ENCODE data around the gene SNX11.

GRCh38 chr17:48169926-48170325, 62.4 kb downstream of the SNX11 start:
- TF ChIP-seq FOXA1 (IDR thresholded peaks at IDR 0.05), result no peak
- no peak for TF ChIP-seq SUZ12 (IDR thresholded peaks at IDR 0.05)
- no peak for TF ChIP-seq NFRKB (IDR thresholded peaks at IDR 0.05)
- TF ChIP-seq ELF4 (IDR thresholded peaks at IDR 0.05), result no peak
- TF ChIP-seq FOXK2 (IDR thresholded peaks at IDR 0.05), result no peak

Measured in HEK293T (cell line).